ENCODE results near the gene CANT1.
A peak's percentile ranks its signal among the peaks of the same experiment; 100 is the strongest.

CANT1 gene

GRCh38 chr17:78954684-78955083 is 54.9 kb downstream of the CANT1 start:
- DNase-seq = no peak

GRCh38 chr17:78953356-78954350 is 55.9 kb downstream of the CANT1 start:
- no peak for DNase-seq

DNA sequence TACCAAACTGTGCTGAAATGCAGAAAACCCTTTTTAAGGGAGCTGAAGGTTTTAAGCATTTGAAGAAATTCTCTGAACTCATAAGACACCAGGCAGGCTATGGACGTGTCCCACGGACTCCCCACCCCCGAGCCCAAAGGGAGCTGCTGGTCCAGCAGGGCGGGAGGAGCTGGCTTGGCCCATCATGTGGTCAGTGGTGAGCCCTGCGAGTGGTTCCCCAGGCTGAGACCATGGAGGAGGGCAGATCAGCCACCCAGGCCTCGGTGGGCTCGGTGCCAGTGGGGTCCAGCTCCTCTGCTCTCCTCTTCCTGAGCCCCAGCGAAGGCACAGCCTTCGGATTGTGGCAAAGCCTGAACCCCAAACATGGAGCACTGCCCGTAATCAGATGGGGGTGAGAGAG is 56.9 kb downstream of the CANT1 start:
- DNase-seq = no peak

DNA sequence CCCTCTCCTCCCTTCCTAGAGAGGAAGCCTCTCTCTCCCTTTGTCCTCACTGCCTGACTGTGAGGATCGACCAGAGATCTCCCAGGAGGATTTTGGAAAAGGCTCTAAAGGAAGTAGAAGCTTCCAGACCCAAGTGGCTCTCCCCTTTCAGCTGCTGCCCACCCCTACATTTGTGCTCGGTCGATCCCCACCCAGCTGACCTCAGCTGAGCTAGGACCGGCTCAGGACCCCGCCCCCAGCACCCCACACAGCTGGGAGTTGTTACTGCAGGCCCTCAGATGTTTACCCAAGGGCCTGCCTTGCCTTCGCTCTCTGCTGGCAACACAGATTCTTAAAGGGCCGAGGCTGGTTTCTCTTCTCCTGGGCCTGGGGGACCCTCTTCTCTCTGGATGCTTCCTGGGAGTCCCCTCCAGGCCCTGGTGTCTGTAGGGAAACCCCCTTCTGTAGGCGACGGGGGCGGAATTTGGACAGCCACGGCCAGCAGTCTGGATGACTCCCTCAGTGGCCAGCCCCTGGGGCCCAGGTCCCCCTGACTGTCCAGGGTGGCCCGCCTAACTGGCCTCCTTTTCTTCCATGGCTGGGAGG is 57.5 kb downstream of the CANT1 start:
- no peak for DNase-seq

GRCh38 chr17:78950870-78951269 is 58.7 kb downstream of the CANT1 start:
- DNase-seq = no peak

DNA sequence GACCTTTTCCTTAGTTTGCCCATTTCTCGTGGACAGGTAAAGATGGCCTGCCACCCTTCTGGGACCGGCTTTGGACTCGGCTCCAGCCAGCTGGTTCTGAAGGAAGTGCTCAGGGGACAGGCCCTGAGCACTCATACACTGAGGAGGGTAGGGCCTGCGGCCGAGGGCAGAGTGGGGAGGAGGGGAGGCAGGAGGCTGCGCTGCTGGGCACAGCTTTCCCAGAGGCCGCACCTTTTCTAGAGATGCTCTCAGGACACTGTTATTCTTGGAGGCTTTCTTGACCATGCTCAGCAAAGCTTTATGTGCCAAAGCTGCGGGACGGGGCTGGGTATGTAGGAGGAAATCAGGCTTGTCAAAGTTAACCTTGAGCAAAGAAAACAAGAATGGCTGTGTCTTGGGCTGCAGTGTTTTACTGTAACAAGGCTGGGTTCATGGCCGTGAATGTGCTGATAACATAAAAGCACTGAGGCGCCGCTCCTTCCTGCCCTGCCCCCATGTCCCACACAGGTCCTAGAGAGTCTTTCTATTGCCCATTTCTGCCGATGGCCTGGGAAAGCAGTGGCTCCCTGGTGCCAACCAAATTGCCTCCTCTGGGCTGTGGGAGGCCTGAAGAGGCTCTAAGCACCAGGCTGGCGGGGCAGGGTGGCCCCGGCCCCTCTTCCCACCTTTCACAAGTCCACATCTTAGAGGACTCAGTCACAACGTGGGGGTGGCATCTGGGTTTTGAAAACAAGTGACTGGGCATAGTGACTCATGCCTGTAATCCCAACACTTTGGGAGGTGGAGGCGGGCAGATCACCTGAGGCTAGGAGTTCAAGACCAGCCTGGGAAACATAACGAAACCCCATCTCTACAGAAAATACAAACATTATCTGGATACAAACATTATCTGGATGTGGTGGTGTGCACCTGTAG is 62.1 kb downstream of the CANT1 start:
- peak; percentile 68 for DNase-seq

- DNase-seq = no peak
Observed at GRCh38 chr17:78946631-78947030, 62.9 kb downstream of the CANT1 start.

DNA sequence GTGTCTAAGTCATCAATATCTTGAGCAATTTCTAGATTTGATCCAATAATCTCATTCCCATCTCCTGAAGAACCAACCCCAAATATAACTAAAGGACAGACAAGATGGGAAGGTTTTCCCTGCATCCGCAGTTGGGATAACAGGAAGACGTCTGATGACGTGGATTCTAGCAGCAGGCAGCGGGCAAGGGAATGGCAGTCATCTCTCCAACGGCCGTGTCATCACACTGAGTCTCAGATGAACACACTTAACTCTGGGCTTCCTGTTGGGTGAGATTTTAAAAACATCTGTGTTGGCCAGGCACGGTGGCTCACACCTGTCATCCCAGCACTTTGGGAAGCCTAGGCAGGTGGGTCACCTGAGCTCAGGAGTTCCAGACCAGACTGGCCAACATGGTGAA is 63.4 kb downstream of the CANT1 start:
- no peak for DNase-seq

DNA sequence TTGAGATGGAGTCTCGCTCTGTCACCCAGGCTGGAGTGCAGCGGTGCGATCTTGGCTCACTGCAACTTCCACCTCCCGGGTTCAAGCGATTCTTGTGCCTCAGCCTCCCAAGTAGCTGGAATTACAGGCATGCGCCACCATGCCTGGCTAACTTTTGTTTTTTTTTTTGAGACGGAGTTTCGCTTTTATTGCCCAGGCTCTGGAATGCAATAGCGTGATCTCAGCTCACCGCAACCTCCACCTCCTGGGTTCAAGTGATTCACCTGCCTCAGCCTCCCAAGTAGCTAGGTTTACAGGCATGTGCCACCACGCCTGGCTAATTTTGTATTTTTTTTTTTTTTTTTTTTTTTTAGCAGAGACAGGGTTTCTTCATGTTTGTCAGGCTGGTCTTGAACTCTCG is 64.1 kb downstream of the CANT1 start:
- DNase-seq = peak; percentile 18

DNA sequence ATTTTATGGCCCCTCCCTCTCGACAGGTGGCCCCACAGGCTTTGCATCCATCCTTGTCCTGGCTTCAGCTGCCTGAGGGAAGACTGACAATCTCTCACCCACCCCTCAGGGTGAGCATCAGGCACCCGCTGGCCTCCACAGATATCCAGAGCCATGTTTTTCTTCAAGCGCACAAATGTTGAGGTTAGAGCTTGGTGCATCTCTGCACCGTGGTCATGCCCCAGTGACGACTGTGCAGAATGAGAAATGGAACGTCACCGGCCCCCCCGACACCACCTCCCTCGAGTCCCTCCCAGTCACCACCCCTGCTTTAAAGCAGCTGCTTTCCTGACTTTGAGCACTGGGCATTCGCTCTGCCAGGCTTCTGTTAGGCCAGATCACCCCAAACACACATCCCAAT is 64.6 kb downstream of the CANT1 start:
- no peak for DNase-seq

DNA sequence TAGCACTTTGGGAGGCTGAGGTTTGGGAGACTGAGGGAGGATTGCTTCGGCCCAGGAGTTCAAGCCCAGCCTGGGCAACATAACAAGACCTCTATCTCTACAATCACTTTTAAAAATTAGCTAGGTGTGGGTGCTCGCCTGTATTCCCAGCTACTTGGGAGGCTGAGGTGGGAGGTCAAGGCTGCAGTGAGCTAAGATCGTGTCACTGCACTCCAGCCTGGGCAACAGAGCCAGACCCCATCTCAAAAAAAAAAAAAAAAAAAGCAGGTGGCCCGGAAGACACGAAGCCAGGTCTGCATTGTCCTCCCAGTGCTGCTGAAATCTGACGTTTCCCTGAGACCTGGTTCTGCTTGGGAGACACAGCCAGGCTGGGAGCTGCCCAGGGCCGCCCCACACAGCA is 65.5 kb downstream of the CANT1 start:
- DNase-seq = no peak

Measured in kidney glomerular epithelial cell (primary cell).